Activated CD4-positive, alpha-beta T cell treated with anti-CD3 and anti-CD28 coated beads, Interleukin-10, Interleukin-2, amounts not matched to agents 100 ng/mL and 50 ng/mL, durations not matched to agents 16 hours and 8 hours (primary cell): ENCODE results near the gene CYP1B1.
A peak's percentile ranks its signal among the peaks of the same experiment; 100 is the strongest.

Source experiments
- DNase-seq: peaks from one replicate; pipeline ENCODE4 v3.0.0-alpha.2; 2020

The CYP1B1 gene

GRCh38 chr2:38074764-38075506 is 1.0 kb downstream of the CYP1B1 start:
- peak; percentile 29 for DNase-seq

- peak; percentile 26 for DNase-seq
Measured at GRCh38 chr2:38074058-38074763, 1.7 kb downstream of the CYP1B1 start.

GRCh38 chr2:38073211-38074057 is 2.5 kb downstream of the CYP1B1 start:
- DNase-seq = peak; percentile 20

- no peak for DNase-seq
Measured at GRCh38 chr2:38070438-38070837, 5.5 kb downstream of the CYP1B1 start.

- no peak for DNase-seq
Measured at GRCh38 chr2:38068234-38068633, 7.7 kb downstream of the CYP1B1 start.

GRCh38 chr2:38066421-38067115 is 9.4 kb downstream of the CYP1B1 start:
- DNase-seq = no peak

GRCh38 chr2:38065502-38066135 is 10.3 kb downstream of the CYP1B1 start:
- no peak for DNase-seq

- no peak for DNase-seq
Measured at GRCh38 chr2:38064801-38065501, 11.0 kb downstream of the CYP1B1 start.

- no peak for DNase-seq
Measured at GRCh38 chr2:38060236-38061018, 15.5 kb downstream of the CYP1B1 start.

GRCh38 chr2:38057651-38058410 is 18.1 kb downstream of the CYP1B1 start:
- no peak for DNase-seq

GRCh38 chr2:38056216-38056615 is 19.7 kb downstream of the CYP1B1 start:
- no peak for DNase-seq

- no peak for DNase-seq
Measured at GRCh38 chr2:38045811-38046210, 30.1 kb downstream of the CYP1B1 start.

GRCh38 chr2:38039121-38039910 is 36.6 kb downstream of the CYP1B1 start:
- DNase-seq = no peak

GRCh38 chr2:38038682-38039081 is 37.3 kb downstream of the CYP1B1 start:
- DNase-seq = no peak

GRCh38 chr2:38037757-38038621 is 38.0 kb downstream of the CYP1B1 start:
- DNase-seq = peak; percentile 86

GRCh38 chr2:38037325-38037724 is 38.6 kb downstream of the CYP1B1 start:
- no peak for DNase-seq

GRCh38 chr2:38035968-38036367 is 40.0 kb downstream of the CYP1B1 start:
- DNase-seq = no peak

GRCh38 chr2:38033646-38034045 is 42.3 kb downstream of the CYP1B1 start:
- DNase-seq = no peak
